GM21786 (cell line): ENCODE data around the gene TTPAL.

Source experiments
- ATAC-seq: cut with Tn5 transposase; IDR thresholded peaks from one replicate; pipeline ENCODE4 v1.9.1; 2021; ENCODE audit not compliant: unreplicated experiment

TTPAL gene

DNA sequence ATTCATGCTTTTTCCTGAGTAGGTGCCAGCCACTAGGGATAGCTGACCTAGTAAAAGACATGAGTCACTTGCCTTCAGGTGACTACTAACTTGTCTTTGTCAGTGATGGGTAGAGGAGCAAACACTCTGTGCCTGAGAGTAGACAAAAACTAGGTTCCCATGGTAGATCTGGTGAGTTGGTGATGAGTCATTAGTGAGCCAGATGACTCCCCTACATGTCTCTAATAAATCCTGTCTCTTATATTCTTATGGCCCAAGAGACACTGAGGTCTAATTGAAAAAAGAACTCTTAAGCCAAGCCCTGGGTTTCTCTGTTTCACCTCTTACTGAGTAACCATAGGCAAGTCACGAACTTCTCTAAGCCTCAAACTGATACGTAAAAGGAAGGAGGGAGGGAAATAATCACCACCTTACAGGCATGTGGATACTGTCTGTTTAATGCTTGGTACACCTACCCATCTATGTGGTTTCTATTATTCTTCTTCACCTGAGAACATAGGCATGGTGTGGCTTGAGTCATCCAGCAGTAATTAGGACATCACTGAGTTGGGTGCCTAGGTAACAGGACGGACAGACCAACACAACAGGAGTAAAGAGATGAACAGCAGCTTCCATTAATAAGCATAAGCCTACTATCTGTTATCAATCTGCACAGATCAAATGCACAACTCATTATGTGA lies 20.3 kb downstream of the TTPAL start:
- no peak for ATAC-seq

DNA sequence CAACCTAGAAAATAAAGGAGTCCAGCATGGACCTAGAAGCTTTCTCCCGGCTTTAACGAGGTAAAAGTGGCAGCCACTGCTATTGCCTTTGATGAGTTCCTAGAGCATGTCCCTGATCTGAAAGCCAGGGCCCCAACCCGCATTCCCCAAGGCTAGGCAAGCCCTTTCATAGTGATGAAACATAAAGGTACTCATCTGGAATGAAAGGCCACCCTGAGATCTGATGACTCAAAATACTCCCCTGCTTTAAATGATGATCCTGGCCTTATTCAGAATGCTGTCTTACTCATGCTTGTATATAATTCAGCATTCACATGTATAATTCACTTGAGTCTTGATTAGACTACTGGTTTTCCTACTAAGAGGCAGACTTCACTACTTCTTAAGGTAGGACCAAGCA lies 21.3 kb downstream of the TTPAL start:
- no peak for ATAC-seq

DNA sequence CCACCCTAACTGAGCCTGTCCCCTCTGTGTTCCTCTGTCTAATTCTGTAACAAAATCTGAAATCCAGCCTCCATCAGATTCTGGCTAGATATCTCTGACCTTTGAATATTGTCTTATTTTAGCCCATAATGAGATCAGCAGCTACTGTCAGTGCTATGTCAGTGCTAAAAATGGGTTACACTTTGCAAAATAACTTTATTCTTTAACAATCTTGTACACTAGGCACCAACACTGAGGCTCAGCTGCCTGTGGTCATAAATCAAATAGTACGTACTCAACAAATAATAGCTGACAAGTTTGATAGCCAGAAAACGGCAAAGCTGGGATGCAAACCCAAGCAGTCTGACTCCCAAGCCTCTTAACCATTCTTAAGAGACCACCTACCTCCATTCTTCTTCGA lies 22.1 kb downstream of the TTPAL start:
- no peak for ATAC-seq

GRCh38 chr20:44500221-44500620 lies 24.5 kb downstream of the TTPAL start:
- ATAC-seq = no peak

- ATAC-seq = no peak
These were observed 25.8 kb downstream of the TTPAL start for GRCh38 chr20:44501448-44501847.

GRCh38 chr20:44502968-44503367 lies 27.3 kb downstream of the TTPAL start:
- no peak for ATAC-seq

GRCh38 chr20:44504402-44505307 lies 29.0 kb downstream of the TTPAL start:
- no peak for ATAC-seq

GRCh38 chr20:44509762-44510161 lies 34.1 kb downstream of the TTPAL start:
- no peak for ATAC-seq

DNA sequence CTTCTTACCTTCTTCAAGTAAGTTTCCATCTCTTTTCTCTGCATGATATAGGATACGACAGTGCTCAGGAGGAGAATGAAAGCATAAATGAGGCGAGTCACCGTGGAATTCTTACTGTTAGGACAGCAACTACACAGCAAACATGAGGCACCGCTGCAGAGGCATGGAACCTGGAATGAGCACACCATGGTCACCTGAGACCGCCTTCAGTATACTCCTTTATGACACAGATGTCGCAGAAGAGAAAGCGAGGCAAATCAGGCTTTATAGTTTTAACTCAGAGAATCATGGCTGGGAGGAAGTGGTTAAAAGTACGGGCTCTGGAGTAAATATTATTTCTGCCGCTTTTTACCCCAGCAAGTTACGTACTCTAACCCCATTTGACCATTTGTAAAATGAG lies 38.2 kb downstream of the TTPAL start:
- no peak for ATAC-seq

GRCh38 chr20:44516491-44516890 lies 40.8 kb downstream of the TTPAL start:
- no peak for ATAC-seq

DNA sequence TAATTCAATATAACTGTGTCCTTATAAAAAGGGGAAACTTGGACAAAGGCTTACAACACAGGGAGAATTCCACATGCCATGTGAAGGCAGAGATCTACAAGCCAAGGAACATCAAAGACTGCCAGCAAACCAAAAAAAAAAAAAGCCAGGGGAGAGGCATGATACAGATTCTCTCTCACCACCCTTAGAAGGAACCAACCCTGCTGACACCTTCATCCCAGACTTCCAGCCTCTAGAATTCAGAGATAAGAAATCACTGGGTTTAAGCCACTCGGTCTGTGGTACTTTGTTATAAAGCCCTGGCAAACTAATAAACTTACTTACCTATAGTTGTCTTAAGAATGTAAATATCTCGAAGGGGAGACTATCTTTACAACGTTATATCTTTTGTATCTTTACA lies 41.8 kb downstream of the TTPAL start:
- ATAC-seq = no peak

DNA sequence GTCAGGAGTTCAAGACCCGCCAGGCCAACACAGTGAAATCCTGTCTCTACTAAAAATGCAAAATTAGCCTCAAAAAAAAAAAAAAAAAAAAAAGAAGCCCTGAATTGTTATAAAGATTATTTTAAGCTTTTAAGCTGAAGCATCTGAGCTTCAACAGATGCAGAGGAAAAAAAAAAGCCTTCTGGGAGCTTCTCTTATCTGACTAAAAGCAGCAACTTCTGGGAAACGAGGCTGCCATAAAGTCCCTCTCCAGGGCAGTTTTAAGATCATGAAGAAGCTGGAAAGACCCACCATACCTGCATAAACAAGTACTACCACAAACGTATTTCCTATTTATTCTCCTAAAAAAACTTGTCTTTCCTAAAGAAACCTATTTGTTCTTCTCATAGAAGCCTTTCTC lies 42.6 kb downstream of the TTPAL start:
- no peak for ATAC-seq

DNA sequence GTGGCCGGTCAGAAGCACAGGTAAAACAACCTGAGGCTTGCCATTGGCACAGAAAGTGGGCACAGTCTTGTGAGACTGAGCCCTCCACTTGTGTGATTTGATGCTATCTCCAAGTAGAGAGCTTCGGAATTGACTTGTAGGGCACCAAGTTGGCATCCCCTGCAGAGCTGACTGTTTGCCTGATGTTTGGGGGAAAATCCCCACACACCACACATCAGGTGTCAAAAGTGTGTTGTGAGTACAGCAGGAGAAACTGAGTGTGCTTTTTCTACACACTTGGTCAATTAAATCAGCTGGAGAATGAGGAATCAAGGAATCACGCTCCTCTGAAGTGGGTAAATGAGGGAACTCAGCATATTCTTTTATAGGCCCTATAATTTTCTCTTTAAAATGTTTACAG lies 45.2 kb downstream of the TTPAL start:
- no peak for ATAC-seq

DNA sequence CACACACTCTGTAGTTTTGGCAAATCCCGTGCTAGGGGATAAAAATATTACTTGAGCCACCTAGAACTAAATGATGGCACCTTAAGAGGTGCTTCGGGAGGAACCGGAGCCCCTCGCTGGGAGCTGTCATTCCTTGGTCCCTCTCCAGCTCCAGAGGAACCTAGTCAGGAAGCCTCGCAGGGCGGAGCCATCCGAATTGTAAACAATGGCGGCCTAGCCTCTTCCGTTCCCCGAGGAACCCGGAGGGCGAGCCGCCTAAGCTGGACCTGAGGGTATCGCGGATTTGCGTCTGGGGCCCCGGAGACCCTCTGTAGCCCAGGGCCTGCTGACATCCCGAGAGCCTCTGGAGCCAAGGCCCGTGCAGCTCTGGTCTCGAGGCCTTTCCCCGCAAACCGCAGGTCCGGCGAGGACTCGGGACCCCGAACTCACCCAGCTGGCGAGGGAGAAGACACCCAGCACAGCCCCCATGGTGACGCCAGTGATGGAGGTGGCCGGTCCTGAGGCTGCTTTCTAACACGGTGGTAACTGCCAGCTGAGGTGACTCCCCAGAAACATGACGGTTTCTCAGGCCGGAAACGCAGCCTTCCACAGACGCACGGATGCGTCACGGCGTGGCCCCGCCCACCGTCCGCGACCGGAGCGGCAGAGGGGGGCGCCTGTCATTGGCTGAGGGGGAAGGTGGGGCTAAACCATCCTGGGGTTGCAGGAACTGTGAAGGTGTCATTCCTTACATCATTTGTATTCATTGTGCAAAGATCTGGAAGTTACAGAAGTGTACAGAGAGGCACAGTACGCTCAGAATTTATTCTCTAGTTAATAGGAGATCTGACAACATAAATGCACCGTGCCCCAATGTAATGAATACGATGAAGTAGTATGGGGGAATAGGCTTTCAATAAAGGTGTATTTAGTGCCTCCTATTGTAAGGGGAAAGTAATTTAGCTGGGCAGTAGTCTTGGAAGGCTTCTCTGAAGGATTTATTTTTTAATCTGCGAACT lies 46.1 kb downstream of the TTPAL start, which contains the start of gene SERINC3:
SERINC3 (minus strand) TSS at position 587 of the 998 bp plus-strand sequence; CDS start at position 468, 119 bp downstream.
- ATAC-seq = peak; percentile 93

DNA sequence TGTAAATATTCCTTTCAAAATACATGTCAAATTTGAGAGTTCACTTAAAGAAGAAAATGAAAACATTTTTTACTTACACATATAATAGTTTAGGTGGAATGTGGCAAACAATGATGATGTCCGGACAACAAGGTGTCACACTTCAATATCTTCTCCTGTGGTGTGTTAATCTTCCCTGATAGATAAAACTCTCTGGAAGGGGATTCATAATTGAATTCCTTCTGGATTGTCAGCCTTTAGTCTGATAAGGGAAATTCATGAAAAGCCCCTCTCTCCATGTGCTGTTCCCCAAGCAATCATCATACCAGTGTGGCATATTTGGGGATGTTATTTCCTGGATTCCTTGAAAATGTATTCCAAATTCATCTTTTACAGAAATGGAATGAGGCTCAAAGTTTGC lies 47.2 kb downstream of the TTPAL start:
- no peak for ATAC-seq

- no peak for ATAC-seq
These were observed 48.1 kb downstream of the TTPAL start for GRCh38 chr20:44523746-44524145.

DNA sequence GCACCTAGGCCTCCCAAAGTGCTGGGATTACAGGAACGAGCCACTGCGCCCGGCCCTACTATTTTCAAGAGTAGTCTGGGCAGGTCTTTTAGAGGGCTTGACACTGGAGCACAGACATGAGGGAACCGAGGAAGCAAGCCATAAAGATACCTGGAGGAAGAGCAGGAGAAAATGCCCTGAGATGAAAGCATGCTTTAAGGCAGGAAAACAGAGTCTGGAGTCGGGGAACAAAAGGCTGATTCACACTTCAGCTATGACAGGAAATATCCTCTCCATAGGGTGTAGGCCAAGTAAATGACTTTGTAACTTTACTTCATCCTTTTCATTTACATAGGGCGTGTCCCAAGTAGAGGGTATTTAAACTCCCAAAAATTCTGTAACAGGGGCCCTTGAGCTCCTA lies 50.5 kb downstream of the TTPAL start:
- ATAC-seq = no peak

DNA sequence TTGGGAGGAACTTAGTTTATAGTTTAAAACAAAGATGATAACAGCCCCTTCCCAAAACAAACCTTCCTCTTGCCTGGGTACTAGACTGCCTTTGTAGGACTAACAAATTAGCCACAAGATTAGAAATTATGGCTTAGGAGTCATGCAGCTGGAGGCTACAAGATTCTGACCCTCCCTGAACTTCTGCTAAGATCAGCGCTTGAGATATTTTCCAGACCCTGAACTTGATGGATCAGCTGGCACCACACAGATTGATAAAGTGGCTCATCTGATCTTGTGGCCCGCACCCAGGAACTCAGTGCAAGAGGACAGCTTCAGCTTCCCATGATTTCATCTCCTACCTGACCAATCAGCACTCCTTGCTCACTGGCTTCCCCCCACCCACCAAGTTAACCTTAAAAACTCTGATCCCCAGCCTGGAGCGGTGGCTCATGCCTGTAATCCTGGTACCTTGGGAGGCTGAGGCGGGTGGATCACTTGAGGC lies 52.1 kb downstream of the TTPAL start:
- ATAC-seq = no peak

DNA sequence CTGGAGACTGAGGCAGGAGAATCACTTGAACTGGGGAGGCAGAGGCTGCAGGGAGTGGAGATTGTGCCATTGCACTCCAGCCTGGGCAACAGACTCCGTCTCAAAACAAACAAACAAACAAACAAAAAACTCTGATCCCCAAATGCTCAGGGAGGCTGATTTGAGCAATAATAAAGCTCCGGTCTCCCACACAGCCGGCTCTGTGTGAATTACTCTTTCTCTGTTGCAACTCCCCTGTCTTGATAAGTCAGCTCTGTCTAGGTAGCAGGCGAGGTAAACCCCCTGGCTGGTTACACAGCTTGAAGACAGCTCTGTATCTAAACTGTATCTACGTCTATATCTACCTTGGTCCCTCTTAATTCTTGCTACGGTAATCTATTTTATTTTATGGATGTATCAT lies 52.6 kb downstream of the TTPAL start:
- ATAC-seq = no peak

DNA sequence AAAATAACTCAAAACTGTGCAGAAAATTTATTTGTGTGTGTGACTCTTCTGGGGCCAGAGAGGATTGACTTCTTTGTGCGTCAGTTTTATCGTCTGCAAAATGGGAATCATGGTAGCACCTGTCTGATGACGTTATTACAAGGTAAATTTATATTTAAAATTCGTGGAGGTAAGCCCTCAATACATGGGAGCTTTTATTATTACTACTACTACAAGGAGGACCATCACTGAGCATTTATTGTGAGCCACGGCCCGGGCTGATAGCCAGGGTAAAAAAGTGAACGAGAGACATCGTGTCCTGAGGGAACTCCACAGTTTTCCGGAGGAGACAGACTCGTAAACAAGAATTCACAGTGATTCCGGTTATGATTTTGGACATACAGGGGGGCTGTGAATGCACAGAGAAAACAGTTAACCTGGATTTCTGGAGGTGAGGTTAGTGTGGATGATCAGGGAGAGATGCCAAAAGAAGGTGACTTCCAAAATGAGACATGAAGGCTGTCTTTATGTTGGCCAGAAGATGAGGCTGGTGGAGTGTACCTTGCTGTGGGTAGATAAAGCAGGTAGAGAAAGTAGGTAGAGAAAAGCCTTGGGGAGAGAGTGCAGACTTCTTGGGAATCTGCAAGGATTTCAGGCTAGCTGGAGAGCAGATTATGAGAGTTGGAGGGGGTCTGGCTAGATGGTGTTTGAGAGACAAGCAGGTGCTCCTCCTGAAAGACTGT lies 56.7 kb downstream of the TTPAL start:
- no peak for ATAC-seq
